Peyer's patch (tissue), 4 donors: ENCODE data around the gene AMBP. TPM values are rescaled to one million over a fixed set of nuclear protein-coding genes. Genes with fewer than 3 reads are reported as not detected.

Experiments
- DNase-seq, 3 donors: peaks; one replicate each; pipeline ENCODE4 v3.0.0-alpha.2; 2017 to 2019
- H3K27ac ChIP-seq, 4 donors: fragments of 200-600 bp; sonication (generic); one replicate each; pipeline ENCODE4 v1.5.1; 2016 to 2019
- H3K27me3 ChIP-seq, 2 donors: fragments of 200-600 bp; sonication (generic); one replicate each; pipeline ENCODE4 v1.5.1; 2019
- H3K36me3 ChIP-seq, 3 donors: fragments of 200-600 bp; sonication (generic); one replicate each; pipeline ENCODE4 v1.5.1; 2016 to 2019
- H3K4me1 ChIP-seq, 4 donors: fragments of 200-600 bp; sonication (generic); one replicate each; pipeline ENCODE4 v1.5.1; 2016 to 2019
- H3K4me3 ChIP-seq, 4 donors: fragments of 200-600 bp; sonication (generic); 1 replicate in 3 of 4; 2 replicates in 1 of 4; pipeline ENCODE4 v1.5.1; 2016 to 2019; ENCODE audit warnings: mild to moderate bottlenecking in 1 of 4
- H3K9me3 ChIP-seq, 4 donors: fragments of 200-600 bp; sonication (generic); one replicate each; pipeline ENCODE4 v1.5.1; 2016 to 2019; ENCODE audit warnings: mild to moderate bottlenecking in 1 of 4
- POLR2A ChIP-seq, 2 donors: fragments of 450-650 bp; IDR thresholded peaks; one replicate each; pipeline ENCODE4 v1.5.1; 2017; ENCODE audit warnings: antibody characterized with exemption in 2 of 2, mild to moderate bottlenecking in 2 of 2, moderate library complexity in 2 of 2
- total RNA-seq, 4 donors: library from RNA; depleted of rRNA; stranded (reverse); fragments of >200 nt; gene quantifications; one replicate each; pipeline ENCODE4 v1.1.0, GENCODE V29; 2016
- TF ChIP-seq, protein P1 (sequence below), 6 experiments: fragments of 450-650 bp in 4 of 6; fragments of 200-600 bp in 2 of 6; sonication (generic) in 1 of 6; IDR thresholded peaks; one replicate each; pipeline ENCODE4 v1.5.1; 2017 to 2019; ENCODE audit warnings: antibody characterized with exemption in 6 of 6, mild to moderate bottlenecking in 3 of 6, moderate library complexity in 1 of 6

AMBP gene
- total RNA-seq, 4 donors from 2014 or later, result 4.4 TPM; not detected in 3

- no peak overlapping the region for H3K27ac ChIP-seq
- TF ChIP-seq POLR2A (IDR thresholded peaks at IDR 0.05), result no peak
- DNase-seq, result no peak
- no peak overlapping the region for H3K4me3 ChIP-seq
- H3K27me3 ChIP-seq, result no peaks in the 10 kb centered on the region
- H3K9me3 ChIP-seq, result peaks cover 0 to 9% (median 0%) of the 10 kb centered on the region in 4 donors
- no peaks in the 10 kb centered on the region for H3K4me1 ChIP-seq
- no peaks in the 10 kb centered on the region for H3K36me3 ChIP-seq
Measured at GRCh38 chr9:114021578-114021977, 56.5 kb downstream of the AMBP start.

DNA sequence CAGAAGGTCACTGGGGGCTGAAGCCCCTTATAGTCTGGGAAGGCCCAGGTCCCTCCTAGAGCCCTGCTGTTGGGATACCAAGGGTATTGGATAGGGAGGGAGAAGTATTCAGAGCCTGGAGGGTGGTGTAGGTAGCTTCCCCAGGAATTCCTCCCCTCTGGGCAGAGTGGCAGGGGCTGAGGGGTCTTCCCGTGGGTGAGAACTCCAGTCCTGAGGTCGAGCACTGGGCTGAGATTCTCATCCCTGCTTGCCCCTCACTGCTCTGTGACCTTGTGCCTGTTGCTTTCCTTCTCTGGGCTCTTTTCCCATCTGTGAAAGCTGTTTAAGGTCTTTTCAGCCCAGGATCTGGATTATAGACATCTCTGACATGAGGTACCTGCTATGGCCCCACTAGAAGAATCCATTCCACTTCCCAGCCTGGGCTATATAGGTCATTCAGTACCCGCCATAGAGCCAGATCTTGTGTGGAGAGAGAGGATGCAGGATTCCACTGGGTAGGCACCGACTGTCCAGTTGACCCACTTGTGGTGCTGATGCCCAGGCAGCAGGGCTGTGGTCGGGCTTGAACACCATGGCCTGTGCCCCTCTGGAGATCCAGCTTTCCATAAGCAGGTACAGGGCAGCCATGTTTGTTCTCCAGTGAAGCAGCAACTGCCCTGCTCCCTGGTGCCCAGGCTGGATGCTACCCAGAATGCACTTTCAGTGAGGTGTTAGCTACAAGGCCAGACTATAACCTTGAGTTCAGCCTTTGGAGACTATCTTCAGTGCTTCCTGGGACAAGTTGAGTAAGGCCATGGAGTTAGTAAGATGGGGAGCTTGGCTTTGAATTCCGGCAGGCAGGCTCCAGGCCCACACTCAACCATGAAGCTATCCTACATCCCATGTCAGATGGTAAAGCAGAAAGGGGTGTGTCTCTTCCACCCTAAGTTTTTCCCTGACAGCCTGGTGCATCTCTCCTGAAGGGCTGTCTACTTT is 60.1 kb downstream of the AMBP start:
- Histone ChIP-seq H3K27me3 (no peaks in the 10 kb centered on the region), H3K9me3 (peaks cover 0 to 4% (median 0%) of the 10 kb centered on the region in 4 donors), H3K36me3 (no peaks in the 10 kb centered on the region), H3K27ac (no peak overlapping the region), H3K4me1 (no peaks in the 10 kb centered on the region), H3K4me3 (no peak overlapping the region)
- peak; percentile 4 to 30 (median 18) for DNase-seq
- TF ChIP-seq POLR2A (IDR thresholded peaks at IDR 0.05), result no peak
- TF ChIP-seq, protein P1, sequence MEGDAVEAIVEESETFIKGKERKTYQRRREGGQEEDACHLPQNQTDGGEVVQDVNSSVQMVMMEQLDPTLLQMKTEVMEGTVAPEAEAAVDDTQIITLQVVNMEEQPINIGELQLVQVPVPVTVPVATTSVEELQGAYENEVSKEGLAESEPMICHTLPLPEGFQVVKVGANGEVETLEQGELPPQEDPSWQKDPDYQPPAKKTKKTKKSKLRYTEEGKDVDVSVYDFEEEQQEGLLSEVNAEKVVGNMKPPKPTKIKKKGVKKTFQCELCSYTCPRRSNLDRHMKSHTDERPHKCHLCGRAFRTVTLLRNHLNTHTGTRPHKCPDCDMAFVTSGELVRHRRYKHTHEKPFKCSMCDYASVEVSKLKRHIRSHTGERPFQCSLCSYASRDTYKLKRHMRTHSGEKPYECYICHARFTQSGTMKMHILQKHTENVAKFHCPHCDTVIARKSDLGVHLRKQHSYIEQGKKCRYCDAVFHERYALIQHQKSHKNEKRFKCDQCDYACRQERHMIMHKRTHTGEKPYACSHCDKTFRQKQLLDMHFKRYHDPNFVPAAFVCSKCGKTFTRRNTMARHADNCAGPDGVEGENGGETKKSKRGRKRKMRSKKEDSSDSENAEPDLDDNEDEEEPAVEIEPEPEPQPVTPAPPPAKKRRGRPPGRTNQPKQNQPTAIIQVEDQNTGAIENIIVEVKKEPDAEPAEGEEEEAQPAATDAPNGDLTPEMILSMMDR (IDR thresholded peaks at IDR 0.05), result no peak

DNA sequence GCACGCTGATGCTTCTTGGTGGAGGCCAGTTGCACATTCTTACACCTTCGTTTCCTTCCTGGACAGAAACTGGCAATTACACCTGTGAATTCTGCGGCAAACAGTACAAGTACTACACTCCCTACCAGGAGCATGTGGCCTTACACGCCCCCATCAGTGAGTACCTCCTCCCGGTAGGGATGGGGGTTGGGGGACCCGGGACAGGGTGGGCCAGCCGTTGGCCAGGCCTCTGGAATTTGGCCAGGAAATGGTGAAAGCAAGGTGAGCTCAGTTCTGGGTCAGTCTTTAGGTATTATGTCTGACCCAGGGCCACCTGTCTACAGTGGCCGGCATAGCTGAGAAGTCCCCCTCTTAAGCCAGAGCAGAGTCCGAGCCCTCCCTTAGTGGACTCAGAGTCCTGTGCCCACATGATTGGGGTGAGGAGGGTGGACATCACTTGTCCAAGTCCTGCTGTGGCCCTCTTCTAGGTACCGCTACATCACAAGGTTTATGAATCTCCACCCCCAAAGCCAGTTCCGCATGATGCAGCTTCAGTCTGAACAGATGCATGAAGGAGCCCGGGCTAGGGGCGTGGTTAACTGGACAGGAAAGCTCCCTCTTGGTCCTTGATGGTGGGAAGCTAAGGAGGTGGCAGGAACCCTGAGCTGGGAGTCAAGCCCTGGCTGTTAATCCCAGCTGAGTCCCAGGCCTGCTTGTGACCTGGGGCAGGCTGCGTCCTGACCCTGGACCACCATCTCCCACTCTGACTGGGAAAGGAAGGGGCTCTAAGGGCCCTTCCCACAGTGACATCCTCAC is 61.3 kb downstream of the AMBP start:
- TF ChIP-seq POLR2A (IDR thresholded peaks at IDR 0.05), result no peak
- TF ChIP-seq, protein P1 (IDR thresholded peaks at IDR 0.05), result no peak
- no peak overlapping the region for H3K27ac ChIP-seq
- no peaks in the 10 kb centered on the region for H3K36me3 ChIP-seq
- no peaks in the 10 kb centered on the region for H3K27me3 ChIP-seq
- no peaks in the 10 kb centered on the region for H3K9me3 ChIP-seq
- no peaks in the 10 kb centered on the region for H3K4me1 ChIP-seq
- DNase-seq, result peak; percentile 10 to 39 (median 10)
- no peak overlapping the region for H3K4me3 ChIP-seq

DNA sequence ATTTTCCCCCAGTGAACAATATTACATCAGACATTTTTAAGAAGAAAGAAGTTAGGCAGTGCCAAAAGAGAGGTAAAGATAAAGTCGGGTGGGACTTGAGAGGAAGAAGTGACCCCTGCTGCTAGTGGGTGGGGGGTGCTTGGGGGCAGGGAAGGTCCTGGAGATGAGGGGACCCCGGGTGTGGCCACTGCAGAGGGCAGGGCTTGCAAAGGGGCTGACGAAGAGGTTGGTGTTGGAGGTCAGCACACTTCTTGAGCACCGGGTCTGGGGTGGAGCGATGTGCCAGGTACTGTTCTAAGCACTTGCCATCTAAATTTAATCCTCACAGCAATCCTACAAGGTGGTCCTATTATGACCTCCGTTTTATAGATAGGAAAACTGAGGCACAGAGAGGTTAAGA is 62.0 kb downstream of the AMBP start:
- Histone ChIP-seq H3K27ac (no peak overlapping the region), H3K4me3 (no peak overlapping the region), H3K27me3 (no peaks in the 10 kb centered on the region), H3K9me3 (no peaks in the 10 kb centered on the region), H3K4me1 (no peaks in the 10 kb centered on the region), H3K36me3 (no peaks in the 10 kb centered on the region)
- TF ChIP-seq, protein P1 (IDR thresholded peaks at IDR 0.05), result no peak
- no peak for TF ChIP-seq POLR2A (IDR thresholded peaks at IDR 0.05)
- DNase-seq, result peak in 2 of 3 donors; percentile 11 to 21

GRCh38 chr9:114015607-114016006 is 62.5 kb downstream of the AMBP start:
- H3K27ac ChIP-seq, result no peak overlapping the region
- DNase-seq, result no peak
- H3K9me3 ChIP-seq, result no peaks in the 10 kb centered on the region
- no peak overlapping the region for H3K4me3 ChIP-seq
- no peaks in the 10 kb centered on the region for H3K4me1 ChIP-seq
- TF ChIP-seq POLR2A (IDR thresholded peaks at IDR 0.05), result no peak
- TF ChIP-seq, protein P1 (IDR thresholded peaks at IDR 0.05), result no peak
- H3K36me3 ChIP-seq, result no peaks in the 10 kb centered on the region
- H3K27me3 ChIP-seq, result no peaks in the 10 kb centered on the region

DNA sequence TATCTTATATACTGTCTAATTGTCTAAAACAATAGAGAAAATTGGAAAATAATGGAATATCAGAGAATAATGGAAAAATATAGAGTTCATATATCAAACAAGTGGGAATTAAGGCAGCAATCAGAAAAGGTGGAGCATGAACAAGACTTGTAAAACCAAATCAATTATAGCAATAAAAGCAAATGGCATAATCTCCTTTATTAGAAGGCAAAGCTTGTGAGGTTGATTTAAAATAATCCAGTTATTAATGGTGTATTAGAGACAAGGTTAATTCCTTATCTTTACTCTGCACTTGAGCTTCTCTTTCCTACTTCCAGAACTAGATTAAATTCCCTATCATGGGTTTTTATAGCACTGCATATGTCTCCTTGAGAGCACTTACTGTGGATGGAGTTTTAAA is 64.1 kb downstream of the AMBP start:
- H3K27me3 ChIP-seq, result no peaks in the 10 kb centered on the region
- no peaks in the 10 kb centered on the region for H3K9me3 ChIP-seq
- no peak overlapping the region for H3K4me3 ChIP-seq
- no peak for DNase-seq
- H3K4me1 ChIP-seq, result no peaks in the 10 kb centered on the region
- no peaks in the 10 kb centered on the region for H3K36me3 ChIP-seq
- TF ChIP-seq POLR2A (IDR thresholded peaks at IDR 0.05), result no peak
- TF ChIP-seq, protein P1 (IDR thresholded peaks at IDR 0.05), result no peak
- no peak overlapping the region for H3K27ac ChIP-seq
